Neural cell (in vitro differentiated cells): ENCODE results near the gene CDK15.

Experiments
- EP300 ChIP-seq: fragments of 450-650 bp; conservative IDR thresholded peaks from 2 replicates; pipeline ENCODE4 v1.6.1; 2014; ENCODE audit warnings: antibody characterized with exemption, mild to moderate bottlenecking, moderate library complexity; ENCODE audit not compliant: poor library complexity, severe bottlenecking
- EZH2 ChIP-seq: fragments of 200-600, 300-800 bp; shearing (Covaris generic), sonication (generic); IDR thresholded peaks from 2 replicates; pipeline ENCODE4 v1.6.1; 2014; ENCODE audit warnings: antibody characterized with exemption, low read length, borderline replicate concordance, mild to moderate bottlenecking; ENCODE audit not compliant: insufficient read depth, poor library complexity, severe bottlenecking
- POLR2AphosphoS5 ChIP-seq: IDR thresholded peaks from 2 replicates; pipeline ENCODE4 v1.6.1; 2012
- TF ChIP-seq, protein P1 (sequence below): fragments of 450-650 bp; IDR thresholded peaks from 2 replicates; pipeline ENCODE4 v1.5.1; 2014; ENCODE audit warnings: antibody characterized with exemption, mild to moderate bottlenecking, moderate library complexity; ENCODE audit not compliant: poor library complexity, severe bottlenecking

DNA sequence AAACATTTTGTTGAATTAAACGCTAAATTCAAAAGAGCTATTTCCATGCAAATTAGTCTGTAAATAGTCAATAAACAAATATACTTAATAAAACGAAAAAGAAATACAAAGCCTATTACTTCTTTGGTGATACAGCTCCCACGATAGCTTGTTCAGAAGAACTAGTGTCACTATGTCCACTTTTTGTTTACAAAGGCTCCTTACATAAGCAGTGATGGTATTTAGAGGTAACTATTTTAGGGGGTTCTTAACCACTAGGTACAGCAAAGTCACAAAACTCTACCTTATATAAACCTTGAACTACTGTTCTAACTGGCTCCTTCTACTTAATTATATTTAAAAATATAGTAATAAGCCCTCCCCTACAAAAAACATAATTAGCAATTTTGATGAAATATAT, 47.5 kb upstream of the CDK15 start:
- no peak for TF ChIP-seq EP300
- TF ChIP-seq, protein P1, sequence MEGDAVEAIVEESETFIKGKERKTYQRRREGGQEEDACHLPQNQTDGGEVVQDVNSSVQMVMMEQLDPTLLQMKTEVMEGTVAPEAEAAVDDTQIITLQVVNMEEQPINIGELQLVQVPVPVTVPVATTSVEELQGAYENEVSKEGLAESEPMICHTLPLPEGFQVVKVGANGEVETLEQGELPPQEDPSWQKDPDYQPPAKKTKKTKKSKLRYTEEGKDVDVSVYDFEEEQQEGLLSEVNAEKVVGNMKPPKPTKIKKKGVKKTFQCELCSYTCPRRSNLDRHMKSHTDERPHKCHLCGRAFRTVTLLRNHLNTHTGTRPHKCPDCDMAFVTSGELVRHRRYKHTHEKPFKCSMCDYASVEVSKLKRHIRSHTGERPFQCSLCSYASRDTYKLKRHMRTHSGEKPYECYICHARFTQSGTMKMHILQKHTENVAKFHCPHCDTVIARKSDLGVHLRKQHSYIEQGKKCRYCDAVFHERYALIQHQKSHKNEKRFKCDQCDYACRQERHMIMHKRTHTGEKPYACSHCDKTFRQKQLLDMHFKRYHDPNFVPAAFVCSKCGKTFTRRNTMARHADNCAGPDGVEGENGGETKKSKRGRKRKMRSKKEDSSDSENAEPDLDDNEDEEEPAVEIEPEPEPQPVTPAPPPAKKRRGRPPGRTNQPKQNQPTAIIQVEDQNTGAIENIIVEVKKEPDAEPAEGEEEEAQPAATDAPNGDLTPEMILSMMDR, result no peak
- no peak for TF ChIP-seq POLR2AphosphoS5
- no peak for TF ChIP-seq EZH2
